ENCODE results near the gene NRP1.
"Not testable (repeated sequence)": the region's sequence is repeated elsewhere in the genome, so short reads cannot be mapped to it uniquely, and the experiment has no call there.

NRP1 gene

DNA sequence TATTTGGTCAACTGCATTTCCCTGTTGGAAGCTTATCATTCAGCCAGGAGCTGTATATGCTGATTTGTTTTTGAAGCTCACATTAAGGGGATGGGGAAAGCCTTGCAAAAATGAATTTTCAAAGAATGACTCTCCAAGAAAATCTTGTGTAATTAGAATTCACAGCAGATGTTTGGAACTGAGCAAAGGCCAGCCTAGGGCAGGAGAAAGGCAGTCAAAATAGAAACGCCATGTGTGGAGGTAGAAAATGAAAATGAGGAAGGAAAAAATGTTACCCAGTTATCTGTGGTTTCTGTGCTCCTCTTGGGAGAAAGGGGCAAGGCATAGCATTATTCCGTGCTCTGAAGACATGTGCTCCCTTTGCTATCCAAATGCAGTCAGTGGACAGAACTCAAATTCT, 93.5 kb downstream of the NRP1 start:
- DNase-seq (ENCODE audit: low read depth in 2 of 2, low spot score in 1 of 2) = no peak

DNA sequence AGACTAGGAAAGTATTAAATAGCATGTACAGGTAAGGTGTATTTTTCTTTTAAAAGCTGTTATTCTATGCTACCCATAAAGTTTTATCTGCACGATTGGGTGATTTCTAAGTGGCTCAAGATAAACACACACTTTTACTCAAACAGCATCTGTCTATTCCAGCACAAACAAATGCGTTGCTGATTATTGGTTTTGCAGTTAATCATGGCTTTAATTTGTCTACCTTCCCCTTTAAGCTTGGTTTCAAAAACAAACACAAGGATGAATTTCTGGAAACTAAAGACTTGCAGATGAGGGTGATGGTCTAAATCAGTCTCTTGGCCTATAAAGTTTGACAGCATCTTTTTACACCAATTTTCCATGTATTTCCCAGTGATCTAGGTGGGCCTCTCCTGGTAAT, 94.2 kb downstream of the NRP1 start:
- DNase-seq (ENCODE audit: low read depth in 2 of 2, low spot score in 1 of 2) = no peak

DNA sequence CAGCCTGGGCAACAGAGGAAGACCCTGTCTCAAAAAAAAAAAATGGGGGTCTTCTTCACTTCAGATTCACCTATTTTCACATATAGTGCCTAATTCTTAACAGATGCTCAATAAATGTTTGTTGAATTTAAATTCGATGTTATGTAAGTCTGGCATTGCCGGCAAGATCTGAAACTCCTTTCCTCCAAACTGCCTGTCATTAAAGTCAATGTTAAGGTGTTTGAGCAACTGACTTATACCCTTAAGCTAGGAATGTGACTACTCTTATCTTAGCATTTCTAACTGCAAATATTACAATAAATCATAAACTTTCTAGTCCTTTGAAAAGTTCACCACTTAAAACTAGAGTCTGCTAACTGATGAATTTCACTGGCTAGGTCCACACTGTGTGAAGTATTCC, 95.2 kb downstream of the NRP1 start:
- DNase-seq (ENCODE audit: low read depth in 2 of 2, low spot score in 1 of 2) = no peak

GRCh38 chr10:33238643-33239042, 95.8 kb downstream of the NRP1 start:
- no peak for DNase-seq (ENCODE audit: low read depth in 2 of 2, low spot score in 1 of 2)

DNA sequence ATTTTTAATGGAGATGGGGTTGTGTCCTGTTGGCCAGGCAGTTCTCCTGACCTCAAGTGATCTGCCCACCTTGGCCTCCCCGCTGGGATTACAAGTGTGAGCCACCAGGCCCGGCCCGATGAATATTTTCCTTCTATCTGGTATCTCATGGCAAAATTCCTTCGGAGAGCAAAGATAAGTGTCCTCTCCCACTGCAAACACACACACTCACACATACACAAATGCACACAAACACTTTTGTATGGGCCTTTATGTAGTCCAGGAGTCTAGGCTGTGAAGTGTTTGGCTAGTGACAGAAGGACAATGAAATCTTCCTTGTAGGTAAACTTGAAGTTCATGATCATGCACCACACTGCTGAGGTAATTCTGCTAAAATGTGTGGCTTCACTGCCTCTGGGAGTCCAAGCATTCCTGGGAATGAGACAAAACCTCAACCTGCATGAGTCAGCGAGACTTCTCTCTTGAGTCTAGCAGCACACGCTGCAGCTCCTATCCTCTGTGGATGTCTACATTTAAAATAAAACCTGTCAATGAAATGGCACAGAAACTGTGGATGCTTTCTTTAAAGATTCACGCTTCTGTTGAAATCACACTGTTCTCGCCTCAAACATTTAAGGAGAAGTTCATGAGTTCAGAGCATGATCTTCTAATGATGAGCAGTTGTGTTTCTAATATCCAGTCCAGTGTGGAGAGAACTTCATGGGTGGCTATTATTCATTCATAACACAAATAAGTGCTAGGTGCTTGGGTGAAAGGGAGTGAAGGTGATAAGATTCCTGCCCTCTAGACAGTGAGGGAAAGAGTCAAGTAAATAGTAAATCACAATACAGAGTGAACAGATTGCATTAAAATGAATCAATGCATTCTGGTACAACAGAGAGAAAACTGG, 96.5 kb downstream of the NRP1 start:
- DNase-seq (ENCODE audit: low read depth in 2 of 2, low spot score in 1 of 2) = no peak

- DNase-seq (ENCODE audit: low read depth in 2 of 2, low spot score in 1 of 2) = no peak
Measured at GRCh38 chr10:33236916-33237315, 97.6 kb downstream of the NRP1 start.

- no peak for DNase-seq (ENCODE audit: low read depth in 2 of 2, low spot score in 1 of 2)
Measured at GRCh38 chr10:33235951-33236350, 98.5 kb downstream of the NRP1 start.

GRCh38 chr10:33235251-33235884, 99.1 kb downstream of the NRP1 start:
- DNase-seq (ENCODE audit: low read depth in 2 of 2, low spot score in 1 of 2) = no peak

DNA sequence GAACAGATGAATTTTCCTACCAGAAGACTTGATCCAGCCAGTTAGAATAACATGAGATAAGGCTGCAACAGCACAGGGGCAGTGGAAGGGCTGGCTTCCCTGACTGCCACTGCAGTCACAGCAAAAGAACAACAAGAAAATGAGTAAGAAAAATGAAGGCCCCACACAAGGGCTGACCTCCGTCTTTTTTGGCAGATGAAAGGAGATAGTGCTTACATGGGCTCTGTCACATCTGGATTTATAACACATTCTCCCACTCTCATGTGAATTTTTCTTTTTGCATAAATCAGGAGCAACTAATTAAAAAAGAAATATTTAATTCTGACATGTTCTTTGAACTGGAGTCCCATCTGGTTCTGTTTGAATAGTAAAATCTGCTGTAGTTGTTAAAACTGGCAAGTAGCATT, 99.6 kb downstream of the NRP1 start:
- no peak for DNase-seq (ENCODE audit: low read depth in 2 of 2, low spot score in 1 of 2)

GRCh38 chr10:33233635-33234034, 100.8 kb downstream of the NRP1 start:
- DNase-seq (ENCODE audit: low read depth in 2 of 2, low spot score in 1 of 2) = no peak

DNA sequence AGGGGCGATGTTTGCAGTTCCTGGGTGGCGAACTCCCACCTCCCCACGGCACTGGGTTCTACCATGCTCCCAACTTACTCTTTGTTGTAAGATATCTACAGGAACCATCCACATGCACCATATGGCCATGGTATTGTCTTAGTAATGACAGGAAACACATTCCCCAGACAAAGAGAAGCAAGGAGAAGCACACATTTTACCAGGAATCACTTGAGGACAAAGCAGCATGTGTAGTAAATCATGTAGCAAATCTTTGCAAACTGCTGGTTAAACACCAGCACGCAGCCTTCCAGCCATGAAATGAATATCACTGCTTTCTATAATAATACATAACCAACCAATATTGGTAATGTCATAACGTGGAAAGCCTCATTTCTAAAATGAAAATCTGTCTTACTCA, 101.2 kb downstream of the NRP1 start:
- DNase-seq (ENCODE audit: low read depth in 2 of 2, low spot score in 1 of 2) = no peak

DNA sequence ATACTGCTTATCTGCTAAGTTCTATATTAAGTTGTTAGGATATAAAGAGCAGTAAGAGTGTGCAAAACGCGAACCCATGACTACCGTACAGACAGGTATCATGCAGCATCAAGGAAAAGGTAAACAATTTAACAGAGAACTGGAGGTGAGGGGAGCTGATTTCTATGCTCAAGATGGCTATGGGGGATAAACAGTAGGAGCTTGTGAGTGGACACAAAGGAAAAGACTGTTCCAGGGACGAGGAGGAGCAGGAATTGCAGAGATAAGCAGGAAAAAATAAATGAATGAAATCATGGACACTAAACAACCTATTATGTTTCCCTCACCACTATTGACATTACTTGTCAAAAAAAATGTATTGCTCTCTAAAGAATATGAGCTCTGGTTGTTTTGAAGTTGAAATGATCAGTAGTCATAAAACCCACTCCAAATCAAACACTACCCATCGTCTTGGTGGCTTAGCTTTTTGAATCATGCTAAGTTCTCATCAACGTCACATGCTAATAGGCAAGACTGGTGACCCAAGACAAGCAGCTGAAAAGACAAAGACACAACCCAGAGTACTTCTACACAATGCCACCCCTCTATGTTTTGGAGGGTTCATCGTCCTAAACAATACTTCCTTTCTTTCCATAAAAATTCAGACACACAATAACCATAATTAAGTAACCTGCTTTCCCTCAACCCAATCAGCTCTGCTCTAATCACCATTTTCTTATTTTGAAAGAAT, 102.7 kb downstream of the NRP1 start:
- DNase-seq (ENCODE audit: low read depth in 2 of 2, low spot score in 1 of 2) = no peak

DNA sequence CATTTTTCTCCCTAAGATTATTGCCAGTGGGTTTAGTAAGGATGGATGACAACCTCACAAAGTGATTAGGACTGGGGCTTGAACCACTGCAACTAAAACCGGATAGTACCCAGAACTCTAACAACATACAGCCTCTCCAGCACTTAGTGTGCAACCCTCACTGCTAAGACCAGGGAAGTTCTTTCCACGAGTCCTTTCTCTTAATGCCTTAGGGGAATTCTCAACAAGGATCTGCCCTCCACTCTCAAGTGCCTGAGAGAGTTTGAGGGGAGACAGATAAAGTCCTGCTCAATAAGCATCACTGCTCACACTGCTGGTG, 104.6 kb downstream of the NRP1 start:
- no peak for DNase-seq (ENCODE audit: low read depth in 2 of 2, low spot score in 1 of 2)

- no peak for DNase-seq (ENCODE audit: low read depth in 2 of 2, low spot score in 1 of 2)
Measured at GRCh38 chr10:33229252-33229948, 105.1 kb downstream of the NRP1 start.

GRCh38 chr10:33228426-33228825, 106.0 kb downstream of the NRP1 start:
- no peak for DNase-seq (ENCODE audit: low read depth in 2 of 2, low spot score in 1 of 2)

DNA sequence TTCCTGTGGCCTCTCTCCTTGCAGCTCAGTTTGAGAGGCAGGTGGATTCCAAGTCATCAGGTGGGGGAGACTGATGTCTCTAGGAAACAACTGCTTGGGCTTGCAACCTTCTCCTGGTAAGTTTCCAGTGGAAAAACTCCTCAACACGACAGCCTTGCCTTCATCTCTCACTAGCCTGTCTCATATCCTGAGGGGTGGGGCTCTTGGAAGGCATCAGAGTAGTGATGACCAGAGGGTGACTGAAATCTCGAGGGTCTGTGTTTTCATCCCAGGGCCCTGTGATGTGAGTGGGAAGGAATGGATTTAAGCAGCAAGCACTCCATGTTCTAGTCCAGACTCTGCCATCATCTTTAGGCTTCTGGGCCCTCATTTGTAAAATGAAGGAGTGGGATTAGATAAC, 107.0 kb downstream of the NRP1 start:
- DNase-seq (ENCODE audit: low read depth in 2 of 2, low spot score in 1 of 2) = no peak

DNA sequence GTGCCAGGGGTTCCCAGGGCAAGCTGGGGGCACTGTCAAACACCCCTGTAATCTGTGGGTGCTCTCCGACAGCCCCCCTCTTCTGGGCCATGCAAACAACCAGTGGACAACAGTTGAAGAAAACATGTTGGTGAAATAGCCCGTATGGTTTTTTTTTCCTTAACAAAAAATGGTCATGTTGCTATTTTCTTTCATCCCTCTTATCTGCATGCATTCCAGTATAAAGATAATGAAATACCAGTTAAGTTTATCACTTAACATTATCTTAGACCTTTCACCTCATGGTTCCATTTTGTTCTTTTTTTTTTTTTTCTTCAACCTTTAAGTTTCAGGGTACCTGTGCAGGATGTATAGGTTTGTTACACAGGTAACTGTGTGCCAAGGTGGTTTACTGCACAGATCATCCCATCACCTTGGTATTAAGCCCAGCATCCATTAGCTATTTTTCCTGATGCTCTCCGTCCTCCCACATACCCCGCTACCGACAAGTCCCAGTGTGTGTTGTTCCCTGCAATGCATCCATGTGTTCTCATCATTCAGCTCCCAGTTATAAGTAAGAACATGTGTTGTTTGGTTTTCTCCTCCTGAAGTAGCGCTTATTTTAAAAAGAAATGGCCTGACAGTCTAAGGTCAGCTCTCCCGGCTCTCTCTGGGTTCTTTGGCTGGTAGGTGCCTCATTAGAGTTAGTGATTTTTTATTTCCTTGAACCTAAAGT, 110.1 kb downstream of the NRP1 start:
- no peak for DNase-seq (ENCODE audit: low read depth in 2 of 2, low spot score in 1 of 2)

DNA sequence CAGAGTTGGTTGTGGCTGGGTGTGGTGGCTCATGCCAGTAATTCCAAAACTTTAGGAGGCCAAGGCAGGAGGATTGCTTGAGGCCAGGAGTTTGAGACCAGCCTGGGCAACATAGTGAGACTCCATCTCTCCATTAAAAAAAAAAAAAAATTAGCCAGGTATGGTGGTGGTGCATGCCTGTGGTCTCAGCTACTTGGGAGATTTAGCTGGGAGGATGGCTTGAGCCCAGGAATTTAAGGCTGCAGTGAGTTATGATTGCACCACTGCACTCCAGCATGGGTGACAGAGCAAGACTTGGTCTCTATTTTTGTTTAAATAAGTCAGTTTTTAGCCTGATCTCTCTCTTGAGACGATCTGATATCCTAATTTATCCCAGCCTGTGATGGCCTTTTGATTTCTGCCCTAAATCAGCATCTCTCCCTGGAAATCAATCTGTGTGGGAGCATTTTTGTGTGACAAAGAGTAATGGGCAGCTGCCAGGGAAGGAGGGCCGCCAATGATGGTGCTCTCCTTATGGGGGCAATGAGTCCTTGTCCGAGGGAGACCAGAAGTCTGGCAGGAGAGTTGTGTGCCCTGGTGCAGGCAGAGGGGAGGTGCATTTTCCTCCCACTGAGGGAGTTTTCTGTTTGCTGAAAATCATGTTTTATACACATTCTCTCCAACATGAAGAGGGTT, 111.0 kb downstream of the NRP1 start:
- no peak for DNase-seq (ENCODE audit: low read depth in 2 of 2, low spot score in 1 of 2)

GRCh38 chr10:33222304-33222703, 112.2 kb downstream of the NRP1 start:
- not testable (repeated sequence) for DNase-seq (ENCODE audit: low read depth in 2 of 2, low spot score in 1 of 2)

DNA sequence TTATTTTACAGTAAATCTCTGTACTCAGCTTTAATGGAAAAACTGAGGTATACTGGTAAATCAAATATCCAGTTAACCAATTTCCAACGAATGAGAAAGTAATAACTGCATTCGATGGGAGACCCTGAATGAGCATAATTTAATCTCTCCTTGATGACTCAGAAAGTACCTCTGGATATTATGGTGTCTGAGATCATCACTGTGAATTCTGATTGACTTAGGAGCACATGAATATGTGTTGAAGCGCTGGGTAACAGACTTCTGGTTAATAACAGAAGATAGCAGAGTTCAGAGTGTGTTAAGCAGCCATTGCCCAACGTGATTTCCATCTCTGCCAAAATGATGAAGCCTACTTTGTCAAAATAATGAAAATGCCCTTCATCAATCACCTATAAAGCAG, 116.6 kb downstream of the NRP1 start:
- no peak for DNase-seq (ENCODE audit: low read depth in 2 of 2, low spot score in 1 of 2)

Data from stimulated activated CD8-positive, alpha-beta memory T cell treated with anti-CD3 and anti-CD28 coated beads, Interleukin-4, amount 100 ng/mL, for 4 hours (primary cell).